Activated naive CD4-positive, alpha-beta T cell treated with anti-CD3 and anti-CD28 coated beads, Interleukin-2, amount 50 U/mL, for 24 hours (primary cell): ENCODE results near the gene SAXO2.
"Not testable (repeated sequence)": the region's sequence is repeated elsewhere in the genome, so short reads cannot be mapped to it uniquely, and the experiment has no call there.

Experiments used
- H3K27ac Mint-ChIP-seq: one replicate; pipeline ENCODE4 v1.8.0; 2021; ENCODE audit warnings: mild to moderate bottlenecking, mixed read lengths
- H3K27me3 Mint-ChIP-seq: one replicate; pipeline ENCODE4 v1.8.0; 2021; ENCODE audit warnings: mixed read lengths
- H3K36me3 Mint-ChIP-seq: one replicate; pipeline ENCODE4 v1.8.0; 2021; ENCODE audit warnings: mixed read lengths
- H3K4me1 Mint-ChIP-seq: one replicate; pipeline ENCODE4 v1.8.0; 2021; ENCODE audit warnings: mixed read lengths
- H3K4me3 Mint-ChIP-seq: one replicate; pipeline ENCODE4 v1.8.0; 2021; ENCODE audit warnings: mild to moderate bottlenecking, mixed read lengths
- H3K9me3 Mint-ChIP-seq: one replicate; pipeline ENCODE4 v1.8.0; 2021; ENCODE audit warnings: mixed read lengths

The SAXO2 gene

GRCh38 chr15:82301296-82302016, 38.8 kb downstream of the SAXO2 start:
- no peak overlapping the region for H3K4me3 Mint-ChIP-seq
- no peaks in the 10 kb centered on the region for H3K9me3 Mint-ChIP-seq
- H3K4me1 Mint-ChIP-seq, result peaks cover 14% of the 10 kb centered on the region
- H3K27ac Mint-ChIP-seq, result no peak overlapping the region
- no peaks in the 10 kb centered on the region for H3K36me3 Mint-ChIP-seq
- no peaks in the 10 kb centered on the region for H3K27me3 Mint-ChIP-seq

- no peaks in the 10 kb centered on the region for H3K9me3 Mint-ChIP-seq
- no peaks in the 10 kb centered on the region for H3K36me3 Mint-ChIP-seq
- no peaks in the 10 kb centered on the region for H3K4me1 Mint-ChIP-seq
- H3K27me3 Mint-ChIP-seq, result no peaks in the 10 kb centered on the region
- H3K4me3 Mint-ChIP-seq, result no peak overlapping the region
- no peak overlapping the region for H3K27ac Mint-ChIP-seq
Observed at GRCh38 chr15:82303956-82304777, 41.5 kb downstream of the SAXO2 start.

GRCh38 chr15:82304778-82305090, 42.1 kb downstream of the SAXO2 start:
- Mint-ChIP-seq H3K27ac (no peak overlapping the region), H3K27me3 (no peaks in the 10 kb centered on the region)

GRCh38 chr15:82305621-82306048, 43.0 kb downstream of the SAXO2 start:
- H3K27me3 Mint-ChIP-seq, result no peaks in the 10 kb centered on the region
- H3K9me3 Mint-ChIP-seq, result no peaks in the 10 kb centered on the region
- peaks cover 3% of the 10 kb centered on the region for H3K36me3 Mint-ChIP-seq

More at GRCh38 chr15:82304778-82305090, 42.1 kb downstream of the SAXO2 start:
- Mint-ChIP-seq H3K36me3 (no peaks in the 10 kb centered on the region), H3K4me3 (no peak overlapping the region), H3K9me3 (no peaks in the 10 kb centered on the region), H3K4me1 (no peaks in the 10 kb centered on the region)

DNA sequence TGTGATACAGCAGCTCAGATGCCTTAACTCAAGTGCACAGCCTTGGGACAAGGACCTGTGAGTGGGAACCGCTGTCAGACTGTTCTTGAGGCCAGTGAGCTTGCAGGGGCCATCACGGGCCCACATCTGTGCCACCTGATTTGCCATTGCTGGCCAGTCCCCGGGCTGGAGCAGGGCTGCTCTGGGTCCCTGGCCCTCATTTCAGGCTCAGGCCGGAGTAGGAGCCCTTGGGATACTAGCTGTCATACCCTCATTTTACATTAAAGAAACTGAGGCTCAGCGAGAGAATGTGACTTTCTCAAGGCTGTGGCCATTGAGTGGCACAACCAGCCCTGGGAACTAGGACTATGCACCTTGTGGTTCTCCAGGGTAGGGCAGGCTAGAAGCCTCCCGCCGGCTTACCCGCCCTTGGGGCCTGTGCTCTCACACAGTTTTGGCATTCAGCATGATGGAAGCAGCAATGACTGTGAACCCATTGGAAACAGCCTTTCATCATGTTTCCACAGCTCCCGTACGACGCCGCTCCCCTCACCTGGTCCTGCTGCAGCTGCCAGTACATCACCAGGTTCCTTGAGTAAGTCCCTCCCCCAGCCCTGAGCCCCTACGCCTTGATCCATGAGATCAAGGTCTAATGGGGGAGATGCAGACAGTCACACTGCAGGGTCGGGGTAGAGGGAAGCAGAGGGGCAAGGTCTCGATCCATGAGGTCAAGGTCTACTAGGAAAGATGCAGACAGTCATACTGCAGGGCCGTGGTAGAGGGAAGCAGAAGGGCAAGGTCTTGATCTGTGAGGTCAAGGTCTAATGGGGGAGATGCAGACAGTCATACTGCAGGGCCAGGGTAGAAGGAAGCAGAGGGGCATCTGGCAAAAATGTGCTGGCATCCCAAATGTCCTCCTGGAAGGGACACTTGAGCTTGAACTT, 44.4 kb downstream of the SAXO2 start:
- Mint-ChIP-seq H3K4me3 (no peak overlapping the region), H3K27ac (no peak overlapping the region), H3K27me3 (no peaks in the 10 kb centered on the region), H3K36me3 (peaks cover 6% of the 10 kb centered on the region), H3K4me1 (no peaks in the 10 kb centered on the region), H3K9me3 (no peaks in the 10 kb centered on the region)

More at GRCh38 chr15:82305621-82306048, 43.0 kb downstream of the SAXO2 start:
- Mint-ChIP-seq H3K4me3 (no peak overlapping the region), H3K4me1 (no peaks in the 10 kb centered on the region), H3K27ac (no peak overlapping the region)

GRCh38 chr15:82307714-82308081, 45.1 kb downstream of the SAXO2 start:
- Mint-ChIP-seq H3K27me3 (no peaks in the 10 kb centered on the region), H3K36me3 (peaks cover 6% of the 10 kb centered on the region), H3K27ac (no peak overlapping the region), H3K9me3 (no peaks in the 10 kb centered on the region), H3K4me1 (no peaks in the 10 kb centered on the region), H3K4me3 (no peak overlapping the region)

GRCh38 chr15:82309802-82310201, 47.2 kb downstream of the SAXO2 start:
- no peak overlapping the region for H3K27ac Mint-ChIP-seq
- H3K4me3 Mint-ChIP-seq, result no peak overlapping the region
- no peaks in the 10 kb centered on the region for H3K27me3 Mint-ChIP-seq
- H3K36me3 Mint-ChIP-seq, result peaks cover 6% of the 10 kb centered on the region
- H3K4me1 Mint-ChIP-seq, result no peaks in the 10 kb centered on the region
- no peaks in the 10 kb centered on the region for H3K9me3 Mint-ChIP-seq

DNA sequence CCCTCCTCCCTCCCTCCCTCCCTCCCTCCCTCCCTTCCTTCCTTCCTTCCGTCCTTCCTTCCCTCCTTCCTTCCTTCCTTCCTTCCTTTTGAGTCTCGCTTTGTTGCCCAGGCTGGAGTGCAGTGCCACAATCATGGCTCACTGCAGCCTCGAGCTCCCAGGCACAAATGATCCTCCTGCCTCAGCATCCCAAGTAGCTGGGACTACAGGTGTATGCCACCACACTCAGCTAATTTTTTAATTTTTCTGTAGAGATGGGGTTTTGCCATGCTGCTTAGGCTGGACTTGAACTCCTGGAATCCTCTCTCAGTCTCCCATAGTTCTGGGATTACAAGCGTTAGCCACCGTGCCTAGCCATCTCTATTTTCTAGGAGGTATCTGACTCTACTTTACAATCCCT, 48.7 kb downstream of the SAXO2 start:
- not testable (repeated sequence) for H3K4me3 Mint-ChIP-seq, H3K4me1 Mint-ChIP-seq, H3K36me3 Mint-ChIP-seq, H3K9me3 Mint-ChIP-seq, H3K27me3 Mint-ChIP-seq
- H3K27ac Mint-ChIP-seq, result peak overlapping the region; percentile 70

GRCh38 chr15:82312586-82313349, 50.1 kb downstream of the SAXO2 start:
- H3K27ac Mint-ChIP-seq, result no peak overlapping the region
- H3K27me3 Mint-ChIP-seq, result no peaks in the 10 kb centered on the region
- H3K4me1 Mint-ChIP-seq, result no peaks in the 10 kb centered on the region
- no peak overlapping the region for H3K4me3 Mint-ChIP-seq
- peaks cover 6% of the 10 kb centered on the region for H3K36me3 Mint-ChIP-seq
- no peaks in the 10 kb centered on the region for H3K9me3 Mint-ChIP-seq

DNA sequence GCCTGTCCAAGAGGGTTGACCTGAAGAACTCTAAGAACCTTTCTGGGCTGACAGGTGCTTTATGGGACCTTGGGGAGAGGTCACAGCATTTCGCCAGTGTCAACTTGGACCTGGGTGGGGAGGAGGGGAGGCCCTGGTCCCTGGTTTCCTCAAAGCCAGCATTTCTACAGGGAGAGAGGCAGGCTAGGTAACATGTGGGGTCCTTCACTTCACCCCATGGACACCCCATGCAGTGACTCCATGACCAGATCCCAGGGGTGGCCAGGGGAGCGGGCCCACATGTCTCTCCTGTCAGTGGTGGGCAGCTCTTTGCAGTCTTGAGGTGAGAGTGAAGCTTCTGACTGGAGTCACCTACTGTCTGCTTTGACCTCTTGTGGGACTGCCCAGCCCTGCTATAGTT, 50.8 kb downstream of the SAXO2 start:
- Mint-ChIP-seq H3K4me3 (no peak overlapping the region), H3K9me3 (no peaks in the 10 kb centered on the region), H3K4me1 (no peaks in the 10 kb centered on the region), H3K27ac (no peak overlapping the region), H3K36me3 (peaks cover 6% of the 10 kb centered on the region), H3K27me3 (no peaks in the 10 kb centered on the region)

DNA sequence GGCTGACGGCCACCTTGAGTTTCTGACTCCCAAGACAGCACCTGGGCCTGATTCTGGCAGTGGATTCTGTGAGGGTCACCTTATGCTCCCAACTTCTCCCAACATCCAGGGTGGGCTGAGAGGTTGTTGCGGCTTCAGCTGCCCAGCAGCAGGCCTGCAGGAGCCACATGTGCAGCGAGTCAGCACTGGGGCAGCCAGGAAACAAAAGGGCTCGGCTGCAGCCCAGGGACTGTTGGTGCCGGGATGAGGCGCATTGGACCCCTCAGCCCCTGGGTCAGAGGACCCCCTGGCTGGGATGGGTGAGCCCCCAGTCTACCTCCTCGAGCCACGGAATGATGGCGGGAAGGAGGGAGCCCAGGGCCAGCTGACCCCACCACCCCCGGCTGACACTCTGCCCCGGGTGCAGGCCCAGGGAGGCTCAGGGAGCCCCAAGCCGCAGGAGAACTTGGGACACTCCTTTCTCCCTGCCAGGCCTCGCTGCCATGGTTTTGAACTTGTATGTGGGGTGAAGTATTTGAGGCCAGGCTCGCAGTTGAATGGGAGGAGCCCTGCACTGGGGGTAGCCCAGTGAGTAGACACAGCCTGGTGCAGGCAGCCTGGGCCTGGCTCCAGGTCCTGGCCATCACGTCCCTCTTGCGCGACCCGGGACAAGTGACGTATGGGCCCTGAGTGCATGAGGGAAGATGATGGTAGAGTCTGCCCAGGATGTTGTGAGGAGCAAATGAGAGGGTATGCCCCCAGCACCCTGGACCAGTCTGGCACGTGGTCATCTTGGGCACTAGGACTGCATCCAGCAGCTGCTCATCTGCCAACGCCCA, 51.5 kb downstream of the SAXO2 start:
- H3K4me3 Mint-ChIP-seq, H3K27ac Mint-ChIP-seq, H3K4me1 Mint-ChIP-seq, H3K36me3 Mint-ChIP-seq, H3K27me3 Mint-ChIP-seq, H3K9me3 Mint-ChIP-seq: not testable (repeated sequence)

- Mint-ChIP-seq H3K27me3 (no peaks in the 10 kb centered on the region), H3K4me3 (no peak overlapping the region), H3K4me1 (no peaks in the 10 kb centered on the region), H3K27ac (no peak overlapping the region), H3K9me3 (no peaks in the 10 kb centered on the region), H3K36me3 (peaks cover 6% of the 10 kb centered on the region)
Observed at GRCh38 chr15:82314769-82315518, 52.3 kb downstream of the SAXO2 start.

GRCh38 chr15:82315519-82316246, 53.1 kb downstream of the SAXO2 start:
- H3K4me1 Mint-ChIP-seq, result no peaks in the 10 kb centered on the region
- H3K27me3 Mint-ChIP-seq, result no peaks in the 10 kb centered on the region
- no peak overlapping the region for H3K4me3 Mint-ChIP-seq
- peaks cover 3% of the 10 kb centered on the region for H3K36me3 Mint-ChIP-seq
- H3K27ac Mint-ChIP-seq, result no peak overlapping the region
- no peaks in the 10 kb centered on the region for H3K9me3 Mint-ChIP-seq
